WTC11 (cell line): ENCODE results near the gene ACVR1B.

ENCODE experiments used
- ATF3 ChIP-seq: sonication (generic); formaldehyde crosslinking; conservative IDR thresholded peaks from 2 replicates; pipeline ENCODE4 v1.8.1; 2022; ENCODE audit warnings: mild to moderate bottlenecking, missing genetic modification reagents
- CTCF ChIP-seq: fragments of 200-600 bp; IDR thresholded peaks from 2 replicates; pipeline ENCODE4 v1.8.0; 2022; ENCODE audit warnings: antibody characterized with exemption
- EMX1 ChIP-seq: fragments of 250-450 bp; sonication (Bioruptor Pico); IDR thresholded peaks from 2 replicates; pipeline ENCODE4 v1.8.0; 2021; ENCODE audit warnings: mild to moderate bottlenecking
- FOXJ3 ChIP-seq: sonication (generic); formaldehyde crosslinking; IDR thresholded peaks from 2 replicates; pipeline ENCODE4 v1.9.0; 2021; ENCODE audit warnings: missing genetic modification reagents, mild to moderate bottlenecking, borderline replicate concordance
- JUN ChIP-seq: sonication (generic); formaldehyde crosslinking; IDR thresholded peaks from 2 replicates; pipeline ENCODE4 v1.8.0; 2023; ENCODE audit warnings: mild to moderate bottlenecking, missing genetic modification reagents
- ZNF219 ChIP-seq: sonication (generic); formaldehyde crosslinking; IDR thresholded peaks from 2 replicates; pipeline ENCODE4 v1.8.0; 2023; ENCODE audit warnings: missing genetic modification reagents, mild to moderate bottlenecking, borderline replicate concordance
- ZNF416 ChIP-seq: fragments of 250-450 bp; sonication (Bioruptor Pico); IDR thresholded peaks from 2 replicates; pipeline ENCODE4 v1.9.0; 2021; ENCODE audit warnings: mild to moderate bottlenecking, inconsistent platforms

- no peak for TF ChIP-seq ZNF219 (CRISPR knock-in tag)
- TF ChIP-seq ATF3 (CRISPR knock-in tag), result no peak
- TF ChIP-seq CTCF, result no peak
- TF ChIP-seq JUN (CRISPR knock-in tag), result no peak
- TF ChIP-seq EMX1, result no peak
- no peak for TF ChIP-seq FOXJ3
- no peak for TF ChIP-seq ZNF416 (CRISPR knock-in tag)
These were observed 43.6 kb upstream of the ACVR1B start for GRCh38 chr12:51907856-51908425.
